SK-N-SH (cell line): ENCODE data around the gene SSX2IP. TPM values are rescaled to one million over a fixed set of nuclear protein-coding genes. Genes with fewer than 3 reads are reported as not detected.

Source experiments
- CTCF ChIA-PET: fragments of 300-600, 350-600 bp; formaldehyde crosslinking; extraction: SDS; loops from one replicate; lab custom pipeline; 2021; lab: Yijun Ruan, JAX
- POLR2A ChIA-PET: fragments of 350-600 bp; sonication (Branson Sonifier 250); formaldehyde crosslinking; extraction: SDS; loops from one replicate; lab custom pipeline; 2020; ENCODE audit warnings: antibody characterized with exemption, inconsistent platforms; lab: Yijun Ruan, JAX
- DNase-seq: peaks from one replicate; pipeline ENCODE4 v3.0.0; 2012
- H2AFZ ChIP-seq: fragments of 200-600 bp; sonication (generic); 2 replicates; pipeline ENCODE4 v1.8.1; 2016; ENCODE audit warnings: antibody characterized with exemption, mild to moderate bottlenecking, low read depth
- H3F3A ChIP-seq: fragments of 200-600 bp; sonication (generic); replicated peaks from 2 replicates; pipeline ENCODE3; 2016; ENCODE audit warnings: antibody characterized with exemption, mild to moderate bottlenecking; ENCODE audit not compliant: insufficient read depth
- H3K27ac ChIP-seq, 2 experiments: fragments of 200-500 bp in 1 of 2; fragments of 200-600 bp in 1 of 2; sonication (Bioruptor generic) in 1 of 2; sonication (generic), shearing (Covaris generic) in 1 of 2; 2 replicates each; pipeline versions ENCODE4 v1.5.1 to v1.6.1; 2014 to 2016; ENCODE audit warnings: low read depth in 2 of 2, inconsistent platforms in 1 of 2, low read length in 1 of 2, mild to moderate bottlenecking in 1 of 2, mixed read lengths in 1 of 2
- H3K27me3 ChIP-seq: fragments of 200-600 bp; sonication (generic), shearing (Covaris generic); 2 replicates; pipeline ENCODE4 v1.6.1; 2016; ENCODE audit warnings: mixed run types; ENCODE audit not compliant: insufficient read depth
- H3K36me3 ChIP-seq, 2 experiments: fragments of 200-500 bp in 1 of 2; fragments of 200-600 bp in 1 of 2; sonication (Bioruptor generic) in 1 of 2; sonication (generic) in 1 of 2; replicated peaks in 1 of 2; 2 replicates each; pipeline versions ENCODE3 to v1.5.1; 2014 to 2016; ENCODE audit warnings: low read length in 1 of 2, mild to moderate bottlenecking in 1 of 2; ENCODE audit not compliant: insufficient read depth in 2 of 2, control insufficient read depth in 1 of 2
- H3K4me1 ChIP-seq, 2 experiments: fragments of 200-500 bp in 1 of 2; fragments of 200-600 bp in 1 of 2; sonication (Bioruptor generic) in 1 of 2; sonication (generic), shearing (Covaris generic) in 1 of 2; 2 replicates each; pipeline versions ENCODE4 v1.5.1 to v1.6.1; 2014 to 2016; ENCODE audit warnings: low read depth in 1 of 2, low read length in 1 of 2, mixed run types in 1 of 2; ENCODE audit not compliant: insufficient read depth in 2 of 2, control insufficient read depth in 1 of 2
- H3K4me2 ChIP-seq: fragments of 200-600 bp; sonication (generic), shearing (Covaris generic); 2 replicates; pipeline ENCODE4 v1.6.1; 2017; ENCODE audit warnings: mixed run types
- H3K4me3 ChIP-seq, 2 experiments: fragments of 200-500 bp in 1 of 2; fragments of 200-600 bp in 1 of 2; sonication (Bioruptor generic) in 1 of 2; sonication (generic), shearing (Covaris generic) in 1 of 2; 2 replicates each; pipeline versions ENCODE4 v1.5.1 to v1.8.1; 2014 to 2016; ENCODE audit warnings: low read depth in 2 of 2, inconsistent platforms in 1 of 2, low read length in 1 of 2, mild to moderate bottlenecking in 1 of 2, mixed read lengths in 1 of 2, moderate library complexity in 1 of 2
- H3K79me2 ChIP-seq: fragments of 200-600 bp; sonication (generic); 2 replicates; pipeline ENCODE4 v1.8.1; 2017; ENCODE audit warnings: mild to moderate bottlenecking; ENCODE audit not compliant: insufficient read depth
- H3K9ac ChIP-seq: fragments of 200-600 bp; sonication (generic); 2 replicates; pipeline ENCODE4 v1.6.1; 2017; ENCODE audit warnings: mixed run types
- H3K9me2 ChIP-seq: fragments of 200-600 bp; sonication (generic); 2 replicates; pipeline ENCODE4 v1.6.1; 2017; ENCODE audit warnings: mixed run types
- H3K9me3 ChIP-seq: fragments of 200-600 bp; sonication (generic); 2 replicates; pipeline ENCODE4 v1.6.1; 2017; ENCODE audit warnings: mixed run types, mild to moderate bottlenecking, moderate library complexity
- H4K20me1 ChIP-seq: fragments of 200-600 bp; sonication (generic); 2 replicates; pipeline ENCODE4 v1.6.1; 2017; ENCODE audit warnings: mild to moderate bottlenecking, mixed run types; ENCODE audit not compliant: insufficient read depth
- EZH2phosphoT487 ChIP-seq: fragments of 200-600 bp; sonication (generic); IDR thresholded peaks from 2 replicates; pipeline ENCODE4 v1.6.1; 2017; ENCODE audit warnings: low read depth, mixed run types, mild to moderate bottlenecking, antibody characterized with exemption, moderate library complexity, borderline replicate concordance
- FOSL2 ChIP-seq: IDR thresholded peaks from 2 replicates; pipeline ENCODE4 v1.4.0; 2012; ENCODE audit warnings: low read depth, mild to moderate bottlenecking, moderate library complexity, borderline replicate concordance
- GATA2 ChIP-seq: sonication (generic); formaldehyde crosslinking; IDR thresholded peaks from 2 replicates; pipeline ENCODE4 v1.5.0; 2020; ENCODE audit warnings: mild to moderate bottlenecking, missing genetic modification reagents
- MAX ChIP-seq: IDR thresholded peaks from 2 replicates; pipeline ENCODE4 v1.4.0; 2012; ENCODE audit warnings: low read depth
- NRF1 ChIP-seq: IDR thresholded peaks from 2 replicates; pipeline ENCODE4 v1.6.1; 2012; ENCODE audit warnings: low read depth, mild to moderate bottlenecking, low read length
- RCOR1 ChIP-seq: fragments of 150-350 bp; IDR thresholded peaks from 2 replicates; pipeline ENCODE4 v1.6.1; 2017; ENCODE audit warnings: antibody characterized with exemption, low read length
- REST ChIP-seq: IDR thresholded peaks from 2 replicates; pipeline ENCODE4 v1.6.1; 2012; ENCODE audit warnings: mild to moderate bottlenecking, low read depth, low read length, moderate library complexity
- RXRA ChIP-seq: IDR thresholded peaks from 2 replicates; pipeline ENCODE4 v1.4.0; 2012; ENCODE audit warnings: low read depth, mild to moderate bottlenecking, borderline replicate concordance
- TAF1 ChIP-seq: IDR thresholded peaks from 2 replicates; pipeline ENCODE4 v1.6.1; 2012; ENCODE audit warnings: low read depth, mild to moderate bottlenecking, low read length, moderate library complexity, borderline replicate concordance
- USF1 ChIP-seq: IDR thresholded peaks from 2 replicates; pipeline ENCODE4 v1.4.0; 2012; ENCODE audit warnings: low read depth, borderline replicate concordance
- WGBS: methylation state at CpG from one replicate; pipeline ENCODE4 v1.1.6; 2017; ENCODE audit warnings: low lambda C conversion rate; 5-methylcytosine and 5-hydroxymethylcytosine counted together
- polyA plus RNA-seq, 3 experiments: library from polyadenylated mRNA; depleted of rRNA; stranded (reverse); fragments of >200 nt; gene quantifications; 2 replicates each; pipeline ENCODE4 v1.2.3, GENCODE V29; 2012

Gene SSX2IP
- polyA plus RNA-seq, 1 of the 3 experiments (the other 2 are of a cell fraction) = 7.7 TPM

GRCh38 chr1:84634536-84635205 lies 55.6 kb downstream of the SSX2IP start:
- Histone ChIP-seq H3K9me3 (no peaks in the 10 kb centered on the region; the same call in 1 of the 2 replicates), H3K4me2 (no peak overlapping the region), H3K36me3 (no peaks in the 10 kb centered on the region), H3K4me3 (no peak overlapping the region), H3K79me2 (no peaks in the 10 kb centered on the region), H4K20me1 (no peaks in the 10 kb centered on the region), H3F3A (peaks cover 10% of the 10 kb centered on the region), H3K9me2 (no peaks in the 10 kb centered on the region), H3K27ac (no peak overlapping the region), H3K27me3 (no peaks in the 10 kb centered on the region), H2AFZ (no peak overlapping the region), H3K9ac (no peak overlapping the region), H3K4me1 (peaks cover 13% of the 10 kb centered on the region in 2 experiments; a peak in 3 of 4 replicates)
- TF ChIP-seq RCOR1 = no peak
- no peak for TF ChIP-seq RXRA
- no peak for TF ChIP-seq NRF1
- TF ChIP-seq GATA2 (CRISPR knock-in tag) = no peak
- TF ChIP-seq TAF1 = no peak
- TF ChIP-seq FOSL2 = no peak
- no peak for TF ChIP-seq EZH2phosphoT487
- no peak for TF ChIP-seq USF1
- no peak for TF ChIP-seq REST
- no peak for TF ChIP-seq MAX
- DNase-seq = no peak
- ChIA-PET POLR2A (no interaction called here), CTCF (interaction anchor here (1.2 kb wide), 1 partner anchor 310 kb away, joined by 3 read pairs; no protein-coding TSS in a partner anchor)
- WGBS = 92% methylated on average over 5 of the region's 5 CpGs
